Activated T-cell treated with anti-CD3 and anti-CD28 coated beads for 4 hours (primary cell): ENCODE results near the gene DCDC2C.

Experiments
- DNase-seq: peaks from one replicate; pipeline ENCODE4 v3.0.0-alpha.2; 2020

The DCDC2C gene

GRCh38 chr2:3674066-3674845, 29.1 kb upstream of the DCDC2C start:
- no peak for DNase-seq

GRCh38 chr2:3675687-3676086, 27.7 kb upstream of the DCDC2C start:
- DNase-seq, result no peak

- DNase-seq, result no peak
Observed at GRCh38 chr2:3677436-3677835, 25.9 kb upstream of the DCDC2C start.

- no peak for DNase-seq
Observed at GRCh38 chr2:3678212-3678611, 25.2 kb upstream of the DCDC2C start.

GRCh38 chr2:3679180-3679579, 24.2 kb upstream of the DCDC2C start:
- no peak for DNase-seq

- DNase-seq, result no peak
Observed at GRCh38 chr2:3679616-3680393, 23.6 kb upstream of the DCDC2C start.

- DNase-seq, result no peak
Observed at GRCh38 chr2:3680548-3681345, 22.6 kb upstream of the DCDC2C start.

GRCh38 chr2:3681625-3682024, 21.8 kb upstream of the DCDC2C start:
- DNase-seq, result no peak

GRCh38 chr2:3682811-3683210, 20.6 kb upstream of the DCDC2C start:
- DNase-seq, result no peak

- no peak for DNase-seq
Observed at GRCh38 chr2:3683748-3684454, 19.5 kb upstream of the DCDC2C start.

GRCh38 chr2:3689998-3690748, 13.2 kb upstream of the DCDC2C start:
- no peak for DNase-seq

GRCh38 chr2:3692375-3692774, 11.0 kb upstream of the DCDC2C start:
- no peak for DNase-seq

GRCh38 chr2:3696545-3696944, 6.8 kb upstream of the DCDC2C start:
- DNase-seq, result no peak

GRCh38 chr2:3701071-3701470, 2.3 kb upstream of the DCDC2C start:
- no peak for DNase-seq

- no peak for DNase-seq
Observed at GRCh38 chr2:3703757-3704355, 481 bp downstream of the DCDC2C start.

GRCh38 chr2:3704692-3705091, 1.3 kb downstream of the DCDC2C start:
- no peak for DNase-seq

- no peak for DNase-seq
Observed at GRCh38 chr2:3705782-3706181, 2.4 kb downstream of the DCDC2C start.

GRCh38 chr2:3706892-3707291, 3.5 kb downstream of the DCDC2C start:
- no peak for DNase-seq

GRCh38 chr2:3708576-3708975, 5.2 kb downstream of the DCDC2C start:
- DNase-seq, result no peak

GRCh38 chr2:3709225-3709624, 5.8 kb downstream of the DCDC2C start:
- no peak for DNase-seq

GRCh38 chr2:3712424-3712823, 9.0 kb downstream of the DCDC2C start:
- no peak for DNase-seq
